Stomach (tissue), 4 donors: ENCODE data around the gene EPS8L3.

ENCODE experiments used
- EP300 ChIP-seq: sonication (generic); formaldehyde crosslinking; IDR thresholded peaks from one replicate; pipeline ENCODE4 v1.6.1; 2017; ENCODE audit warnings: antibody characterized with exemption
- POLR2A ChIP-seq, 4 donors: fragments of 450-650 bp; IDR thresholded peaks; one replicate each; pipeline ENCODE4 v1.6.1; 2016; ENCODE audit warnings: antibody characterized with exemption in 4 of 4, control low read depth in 2 of 4, mild to moderate bottlenecking in 1 of 4, moderate library complexity in 1 of 4
- POLR2AphosphoS5 ChIP-seq, 3 donors: sonication (generic); formaldehyde crosslinking; IDR thresholded peaks; one replicate each; pipeline ENCODE4 v1.6.1; 2016; ENCODE audit warnings: antibody characterized with exemption in 3 of 3
- TF ChIP-seq, protein P1 (sequence below), 7 experiments: fragments of 450-650 bp in 4 of 7; fragments of 200-600 bp in 3 of 7; sonication (generic) in 3 of 7; IDR thresholded peaks; one replicate each; pipeline ENCODE4 v1.5.1; 2016 to 2019; ENCODE audit warnings: antibody characterized with exemption in 7 of 7, control low read depth in 2 of 7, mild to moderate bottlenecking in 1 of 7

DNA sequence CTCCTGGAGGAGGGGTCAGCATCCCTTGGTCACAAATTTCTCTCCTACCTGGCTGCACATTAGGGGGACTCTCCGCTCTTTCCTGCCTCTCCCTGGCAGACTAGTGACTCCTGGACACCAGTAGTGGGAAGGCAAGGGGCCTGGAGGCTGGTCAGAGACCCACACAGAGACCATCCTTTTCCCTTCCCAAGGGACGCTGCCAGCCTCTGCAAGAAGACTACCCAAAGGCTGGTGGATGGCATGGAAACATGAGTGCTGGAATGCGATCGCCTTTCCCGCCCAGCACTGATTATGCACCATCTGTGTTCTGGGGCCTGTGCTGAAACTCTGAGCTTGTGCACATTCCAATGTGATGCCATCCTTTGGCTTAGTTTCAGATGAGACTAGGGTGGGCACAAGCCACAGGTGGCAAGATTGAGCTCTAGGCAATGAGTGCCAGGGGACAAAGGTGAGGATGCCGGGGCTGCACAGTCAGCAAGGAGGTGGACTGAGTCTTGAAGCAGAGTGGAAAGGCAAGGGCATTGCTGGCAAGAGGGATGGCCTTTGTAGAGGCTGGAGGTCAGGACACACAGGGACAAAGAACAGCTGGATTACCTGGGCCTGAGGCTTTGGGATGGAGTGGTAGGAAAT, 12.6 kb upstream of the EPS8L3 start:
- TF ChIP-seq EP300 (no peak), POLR2AphosphoS5 (IDR thresholded peaks at IDR 0.05) (no peak), POLR2A (IDR thresholded peaks at IDR 0.05) (no peak)
- TF ChIP-seq, protein P1, sequence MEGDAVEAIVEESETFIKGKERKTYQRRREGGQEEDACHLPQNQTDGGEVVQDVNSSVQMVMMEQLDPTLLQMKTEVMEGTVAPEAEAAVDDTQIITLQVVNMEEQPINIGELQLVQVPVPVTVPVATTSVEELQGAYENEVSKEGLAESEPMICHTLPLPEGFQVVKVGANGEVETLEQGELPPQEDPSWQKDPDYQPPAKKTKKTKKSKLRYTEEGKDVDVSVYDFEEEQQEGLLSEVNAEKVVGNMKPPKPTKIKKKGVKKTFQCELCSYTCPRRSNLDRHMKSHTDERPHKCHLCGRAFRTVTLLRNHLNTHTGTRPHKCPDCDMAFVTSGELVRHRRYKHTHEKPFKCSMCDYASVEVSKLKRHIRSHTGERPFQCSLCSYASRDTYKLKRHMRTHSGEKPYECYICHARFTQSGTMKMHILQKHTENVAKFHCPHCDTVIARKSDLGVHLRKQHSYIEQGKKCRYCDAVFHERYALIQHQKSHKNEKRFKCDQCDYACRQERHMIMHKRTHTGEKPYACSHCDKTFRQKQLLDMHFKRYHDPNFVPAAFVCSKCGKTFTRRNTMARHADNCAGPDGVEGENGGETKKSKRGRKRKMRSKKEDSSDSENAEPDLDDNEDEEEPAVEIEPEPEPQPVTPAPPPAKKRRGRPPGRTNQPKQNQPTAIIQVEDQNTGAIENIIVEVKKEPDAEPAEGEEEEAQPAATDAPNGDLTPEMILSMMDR (IDR thresholded peaks at IDR 0.05), result no peak
